CD4-positive, alpha-beta T cell treated with Interferon alpha-2 for 1 hour (primary cell): ENCODE measurements around the gene N4BP2.
"Not testable (repeated sequence)": the region's sequence is repeated elsewhere in the genome, so short reads cannot be mapped to it uniquely, and the experiment has no call there.

Source experiments
- DNase-seq, 2 donors: peaks; one replicate each; pipeline ENCODE4 v3.0.0-alpha.2; 2020 to 2022

Gene N4BP2

GRCh38 chr4:40056716-40057585, at the start of gene N4BP2:
N4BP2 (plus strand) TSS chr4:40056850; CDS start chr4:40097341, 40,491 bp downstream.
- peak; percentile 75 to 81 for DNase-seq

GRCh38 chr4:40016007-40016406, 40.6 kb upstream of the N4BP2 start:
- no peak for DNase-seq

GRCh38 chr4:40020221-40020620, 36.4 kb upstream of the N4BP2 start:
- no peak for DNase-seq

DNA sequence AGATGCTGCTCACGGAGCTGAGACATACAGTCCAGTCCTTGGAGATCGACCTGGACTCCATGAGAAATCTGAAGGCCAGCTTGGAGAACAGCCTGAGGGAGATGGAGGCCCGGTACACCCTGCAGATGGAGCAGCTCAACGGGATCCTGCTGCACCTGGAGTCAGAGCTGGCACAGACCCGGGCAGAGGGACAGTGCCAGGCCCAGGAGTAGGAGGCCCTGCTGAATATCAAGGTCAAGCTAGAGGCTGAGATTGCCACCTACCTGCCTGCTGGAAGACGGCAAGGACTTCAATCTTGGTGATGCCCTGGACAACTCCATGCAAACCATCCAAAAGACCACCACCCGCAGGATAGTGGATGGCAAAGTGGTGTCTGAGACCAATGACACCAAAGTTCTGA, 35.5 kb upstream of the N4BP2 start:
- DNase-seq, result not testable (repeated sequence)

DNA sequence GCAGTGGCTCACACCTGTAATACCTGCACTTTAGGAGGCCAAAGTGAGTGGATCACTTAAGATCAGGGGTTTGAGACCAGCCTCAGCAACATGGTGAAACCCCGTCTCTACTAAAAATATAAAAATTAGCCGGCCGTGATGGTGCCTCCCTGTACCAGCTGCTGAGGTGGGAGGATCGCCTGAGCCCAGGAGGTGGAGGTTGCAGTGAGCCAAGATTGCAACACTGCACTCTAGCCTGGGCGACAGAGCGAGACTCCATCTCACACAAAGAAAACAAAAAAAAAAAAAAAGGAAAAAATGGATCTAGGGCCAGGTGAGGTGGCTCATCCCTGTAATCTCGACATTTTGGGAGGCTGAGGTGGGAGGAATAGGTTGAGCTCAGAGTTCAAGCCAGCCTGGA, 32.6 kb upstream of the N4BP2 start:
- not testable (repeated sequence) for DNase-seq

GRCh38 chr4:40032785-40033184, 23.9 kb upstream of the N4BP2 start:
- DNase-seq, result no peak

GRCh38 chr4:40033613-40034012, 23.0 kb upstream of the N4BP2 start:
- no peak for DNase-seq

DNA sequence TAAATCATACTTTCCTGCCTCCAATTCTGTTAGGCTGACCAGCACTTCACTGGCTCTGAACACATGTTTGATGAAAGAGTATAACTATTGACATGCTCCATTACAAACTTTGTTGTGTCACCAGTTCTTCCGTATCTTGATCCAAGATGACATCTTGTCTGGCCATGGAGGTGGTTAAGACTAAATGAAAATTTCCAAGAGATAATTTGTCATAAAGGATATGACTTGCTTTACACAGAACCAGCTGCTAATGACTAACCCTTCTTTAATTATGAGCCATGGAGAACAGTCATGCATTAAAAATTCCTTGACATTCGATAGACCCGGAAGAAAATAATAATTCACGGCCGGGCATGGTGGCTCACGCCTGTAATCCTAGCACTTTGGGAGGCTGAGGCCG, 17.7 kb upstream of the N4BP2 start:
- no peak for DNase-seq

GRCh38 chr4:40040908-40041307, 15.7 kb upstream of the N4BP2 start:
- no peak for DNase-seq

DNA sequence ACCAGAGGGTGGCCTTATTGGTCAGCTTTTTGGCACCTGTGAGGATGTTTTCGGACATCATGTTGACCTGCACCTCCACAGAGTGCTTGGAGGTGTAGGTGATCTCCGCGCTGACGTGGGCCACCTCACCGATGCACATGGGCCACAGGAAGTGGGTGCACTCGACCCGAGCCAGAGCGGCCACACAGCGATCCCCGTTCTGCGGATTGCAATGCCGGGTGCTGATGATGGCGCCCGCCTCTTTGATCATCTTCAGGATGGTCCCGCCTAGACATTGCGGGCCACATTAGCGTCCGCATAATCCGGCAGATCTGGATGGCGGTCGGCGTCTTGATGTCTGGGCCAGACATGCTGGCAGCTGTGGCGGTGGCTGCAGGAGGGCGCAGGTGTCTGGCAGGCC, 12.9 kb upstream of the N4BP2 start:
- DNase-seq, result no peak

GRCh38 chr4:40046311-40046980, 10.2 kb upstream of the N4BP2 start:
- DNase-seq, result no peak

- no peak for DNase-seq
Measured at GRCh38 chr4:40053161-40053560, 3.5 kb upstream of the N4BP2 start.

GRCh38 chr4:40055511-40055862, 1.2 kb upstream of the N4BP2 start:
- DNase-seq, result peak; percentile 80 to 86

- peak in 1 of 2 donors; percentile 58 for DNase-seq
Measured at GRCh38 chr4:40055863-40056715, 561 bp upstream of the N4BP2 start.

- peak; percentile 84 to 89 for DNase-seq
Measured at GRCh38 chr4:40057586-40058091, 989 bp downstream of the N4BP2 start.

- no peak for DNase-seq
Measured at GRCh38 chr4:40058121-40058520, 1.5 kb downstream of the N4BP2 start.

GRCh38 chr4:40058854-40059253, 2.2 kb downstream of the N4BP2 start:
- DNase-seq, result no peak

- no peak for DNase-seq
Measured at GRCh38 chr4:40059362-40059761, 2.7 kb downstream of the N4BP2 start.

- DNase-seq, result no peak
Measured at GRCh38 chr4:40065010-40065409, 8.4 kb downstream of the N4BP2 start.

GRCh38 chr4:40066651-40067050, 10.0 kb downstream of the N4BP2 start:
- no peak for DNase-seq

DNA sequence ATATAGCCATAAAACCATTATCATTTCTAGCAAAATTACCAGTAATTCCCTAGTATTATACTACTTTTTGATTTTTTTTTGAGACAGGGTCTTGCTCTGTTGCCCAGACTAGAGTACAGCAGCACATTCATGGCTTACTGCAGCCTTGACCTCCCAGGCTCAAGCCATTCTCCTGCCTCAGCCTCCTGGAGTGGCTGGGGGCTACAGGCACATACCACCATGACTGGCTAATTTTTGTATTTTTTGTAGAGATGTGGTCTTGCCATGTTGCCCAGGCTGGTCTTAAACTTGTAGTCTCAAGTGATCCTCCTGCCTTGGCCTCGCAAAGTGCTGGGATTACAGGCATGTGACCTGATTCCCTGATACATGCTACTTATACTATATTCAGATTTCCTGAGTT, 13.7 kb downstream of the N4BP2 start:
- no peak for DNase-seq

- DNase-seq, result no peak
Measured at GRCh38 chr4:40086421-40086820, 29.8 kb downstream of the N4BP2 start.

GRCh38 chr4:40087799-40088366, 31.2 kb downstream of the N4BP2 start:
- DNase-seq, result no peak
